NCI-H146 treated with DMSO at 0.1 percent for 48 hours (cell line): Measurements from ENCODE around the gene PSME3.

Experiments
- DNase-seq: peaks from one replicate; lab custom pipeline; 2025; ENCODE audit not compliant: unreplicated experiment; lab: John Stamatoyannopoulos, UW

PSME3 gene

GRCh38 chr17:42832934-42833766 lies at the start of gene PSME3:
PSME3 (plus strand) TSS chr17:42833397; CDS start chr17:42833632, 235 bp downstream.
- DNase-seq = peak; percentile 73

GRCh38 chr17:42783791-42784138 lies 49.4 kb upstream of the PSME3 start:
- no peak for DNase-seq

- DNase-seq = no peak
Measured at GRCh38 chr17:42784409-42784808, 48.8 kb upstream of the PSME3 start.

- DNase-seq = no peak
Measured at GRCh38 chr17:42784811-42785592, 48.2 kb upstream of the PSME3 start.

GRCh38 chr17:42787266-42787665 lies 45.9 kb upstream of the PSME3 start:
- no peak for DNase-seq

GRCh38 chr17:42791948-42792347 lies 41.2 kb upstream of the PSME3 start:
- no peak for DNase-seq

GRCh38 chr17:42792545-42792944 lies 40.7 kb upstream of the PSME3 start:
- no peak for DNase-seq

GRCh38 chr17:42795061-42795460 lies 38.1 kb upstream of the PSME3 start:
- DNase-seq = no peak

GRCh38 chr17:42795465-42795864 lies 37.7 kb upstream of the PSME3 start:
- DNase-seq = no peak

- no peak for DNase-seq
Measured at GRCh38 chr17:42796066-42796758, 37.0 kb upstream of the PSME3 start.

- no peak for DNase-seq
Measured at GRCh38 chr17:42797067-42798007, 35.9 kb upstream of the PSME3 start.

- DNase-seq = no peak
Measured at GRCh38 chr17:42798011-42798382, 35.2 kb upstream of the PSME3 start.

GRCh38 chr17:42798383-42799380 lies 34.5 kb upstream of the PSME3 start, which contains the start of the genes CNTD1 and COA3:
CNTD1 (plus strand) TSS chr17:42798861; CDS start chr17:42799068, 207 bp downstream.
COA3 (minus strand) TSS chr17:42798704; CDS start chr17:42798681, 23 bp downstream.
- peak; percentile 71 for DNase-seq

GRCh38 chr17:42803074-42803883 lies 29.9 kb upstream of the PSME3 start:
- DNase-seq = peak; percentile 71

- peak; percentile 79 for DNase-seq
Measured at GRCh38 chr17:42804918-42805367, 28.3 kb upstream of the PSME3 start.

GRCh38 chr17:42806249-42806648 lies 26.9 kb upstream of the PSME3 start:
- no peak for DNase-seq

- DNase-seq = no peak
Measured at GRCh38 chr17:42809250-42809649, 23.9 kb upstream of the PSME3 start.
